Chondrocyte (in vitro differentiated cells): ENCODE measurements around the gene LAMP1. TPM values are rescaled to one million over a fixed set of nuclear protein-coding genes. Genes with fewer than 3 reads are reported as not detected.

Source experiments
- DNase-seq: peaks from one replicate; pipeline ENCODE4 v3.0.0; 2021; ENCODE audit warnings: mixed read lengths, low spot score
- H3K27ac Mint-ChIP-seq: one replicate; pipeline ENCODE4 v1.8.0; 2021; ENCODE audit warnings: mild to moderate bottlenecking, moderate library complexity, mixed read lengths; ENCODE audit not compliant: unreplicated experiment
- H3K27me3 Mint-ChIP-seq: 2 replicates; pipeline ENCODE4 v1.8.0; 2021; ENCODE audit warnings: low read depth, mixed read lengths
- H3K36me3 Mint-ChIP-seq: 2 replicates; pipeline ENCODE4 v1.8.0; 2021; ENCODE audit warnings: low read depth, mixed read lengths
- H3K4me1 Mint-ChIP-seq: 2 replicates; pipeline ENCODE4 v1.8.0; 2021; ENCODE audit warnings: low read depth, mild to moderate bottlenecking, mixed read lengths
- H3K4me3 Mint-ChIP-seq: one replicate; pipeline ENCODE4 v1.8.0; 2021; ENCODE audit warnings: mild to moderate bottlenecking, moderate library complexity, mixed read lengths; ENCODE audit not compliant: unreplicated experiment
- H3K9me3 Mint-ChIP-seq: 2 replicates; pipeline ENCODE4 v1.8.0; 2021; ENCODE audit warnings: low read depth, mixed read lengths
- CTCF ChIP-seq: fragments of 200-600 bp; sonication (generic); IDR thresholded peaks from 2 replicates; pipeline ENCODE4 v1.5.0; 2021; ENCODE audit warnings: antibody characterized with exemption, mild to moderate bottlenecking, moderate library complexity
- total RNA-seq: library from RNA; stranded (reverse); gene quantifications from 3 replicates; pipeline ENCODE4 v1.2.1, GENCODE V29; 2021

The LAMP1 gene
- total RNA-seq, 1 donor from 2014 or later, result 332 TPM

- DNase-seq, result no peak
- Mint-ChIP-seq H3K4me3 (no peak overlapping the region), H3K4me1 (no peaks in the 10 kb centered on the region), H3K9me3 (no peaks in the 10 kb centered on the region), H3K27ac (no peak overlapping the region), H3K27me3 (no peaks in the 10 kb centered on the region), H3K36me3 (peaks cover 39% of the 10 kb centered on the region)
- TF ChIP-seq CTCF, result no peak
These were observed 26.0 kb downstream of the LAMP1 start for GRCh38 chr13:113322890-113323651.

- Mint-ChIP-seq H3K27ac (no peak overlapping the region), H3K4me3 (no peak overlapping the region), H3K36me3 (peaks cover 38% of the 10 kb centered on the region), H3K27me3 (no peaks in the 10 kb centered on the region), H3K9me3 (no peaks in the 10 kb centered on the region), H3K4me1 (no peaks in the 10 kb centered on the region)
- no peak for TF ChIP-seq CTCF
- no peak for DNase-seq
These were observed 26.8 kb downstream of the LAMP1 start for GRCh38 chr13:113323869-113324268.

- Mint-ChIP-seq H3K4me3 (no peak overlapping the region), H3K27ac (no peak overlapping the region), H3K27me3 (no peaks in the 10 kb centered on the region), H3K9me3 (no peaks in the 10 kb centered on the region), H3K36me3 (peaks cover 38% of the 10 kb centered on the region), H3K4me1 (no peaks in the 10 kb centered on the region)
- TF ChIP-seq CTCF, result no peak
- DNase-seq, result no peak
These were observed 27.4 kb downstream of the LAMP1 start for GRCh38 chr13:113324398-113324797.

GRCh38 chr13:113325779-113326178 lies 28.7 kb downstream of the LAMP1 start:
- no peak for DNase-seq
- H3K4me3 Mint-ChIP-seq, result no peak overlapping the region
- H3K27ac Mint-ChIP-seq, result no peak overlapping the region
- no peaks in the 10 kb centered on the region for H3K4me1 Mint-ChIP-seq
- peaks cover 31% of the 10 kb centered on the region for H3K36me3 Mint-ChIP-seq
- no peak for TF ChIP-seq CTCF
- H3K9me3 Mint-ChIP-seq, result no peaks in the 10 kb centered on the region
- H3K27me3 Mint-ChIP-seq, result no peaks in the 10 kb centered on the region

GRCh38 chr13:113327391-113327765 lies 30.3 kb downstream of the LAMP1 start:
- DNase-seq, result no peak
- H3K4me3 Mint-ChIP-seq, result no peak overlapping the region

More at GRCh38 chr13:113327391-113327765, 30.3 kb downstream of the LAMP1 start:
- Mint-ChIP-seq H3K9me3 (no peaks in the 10 kb centered on the region), H3K36me3 (peaks cover 16% of the 10 kb centered on the region), H3K4me1 (no peaks in the 10 kb centered on the region), H3K27me3 (no peaks in the 10 kb centered on the region), H3K27ac (no peak overlapping the region)
- no peak for TF ChIP-seq CTCF
